SK-N-SH (cell line): Measurements from ENCODE around the gene IL17RB. TPM values are rescaled to one million over a fixed set of nuclear protein-coding genes. Genes with fewer than 3 reads are reported as not detected.

Experiments
- CTCF ChIA-PET: fragments of 300-600, 350-600 bp; formaldehyde crosslinking; extraction: SDS; loops from one replicate; lab custom pipeline; 2021; lab: Yijun Ruan, JAX
- POLR2A ChIA-PET: fragments of 350-600 bp; sonication (Branson Sonifier 250); formaldehyde crosslinking; extraction: SDS; loops from one replicate; lab custom pipeline; 2020; ENCODE audit warnings: antibody characterized with exemption, inconsistent platforms; lab: Yijun Ruan, JAX
- DNase-seq: peaks from one replicate; pipeline ENCODE4 v3.0.0; 2012
- H2AFZ ChIP-seq: fragments of 200-600 bp; sonication (generic); 2 replicates; pipeline ENCODE4 v1.8.1; 2016; ENCODE audit warnings: antibody characterized with exemption, mild to moderate bottlenecking, low read depth
- H3F3A ChIP-seq: fragments of 200-600 bp; sonication (generic); replicated peaks from 2 replicates; pipeline ENCODE3; 2016; ENCODE audit warnings: antibody characterized with exemption, mild to moderate bottlenecking; ENCODE audit not compliant: insufficient read depth
- H3K27ac ChIP-seq, 2 experiments: fragments of 200-500 bp in 1 of 2; fragments of 200-600 bp in 1 of 2; sonication (Bioruptor generic) in 1 of 2; sonication (generic), shearing (Covaris generic) in 1 of 2; 2 replicates each; pipeline versions ENCODE4 v1.5.1 to v1.6.1; 2014 to 2016; ENCODE audit warnings: low read depth in 2 of 2, inconsistent platforms in 1 of 2, low read length in 1 of 2, mild to moderate bottlenecking in 1 of 2, mixed read lengths in 1 of 2
- H3K27me3 ChIP-seq: fragments of 200-600 bp; sonication (generic), shearing (Covaris generic); 2 replicates; pipeline ENCODE4 v1.6.1; 2016; ENCODE audit warnings: mixed run types; ENCODE audit not compliant: insufficient read depth
- H3K36me3 ChIP-seq, 2 experiments: fragments of 200-500 bp in 1 of 2; fragments of 200-600 bp in 1 of 2; sonication (Bioruptor generic) in 1 of 2; sonication (generic) in 1 of 2; replicated peaks in 1 of 2; 2 replicates each; pipeline versions ENCODE3 to v1.5.1; 2014 to 2016; ENCODE audit warnings: low read length in 1 of 2, mild to moderate bottlenecking in 1 of 2; ENCODE audit not compliant: insufficient read depth in 2 of 2, control insufficient read depth in 1 of 2
- H3K4me1 ChIP-seq, 2 experiments: fragments of 200-500 bp in 1 of 2; fragments of 200-600 bp in 1 of 2; sonication (Bioruptor generic) in 1 of 2; sonication (generic), shearing (Covaris generic) in 1 of 2; 2 replicates each; pipeline versions ENCODE4 v1.5.1 to v1.6.1; 2014 to 2016; ENCODE audit warnings: low read depth in 1 of 2, low read length in 1 of 2, mixed run types in 1 of 2; ENCODE audit not compliant: insufficient read depth in 2 of 2, control insufficient read depth in 1 of 2
- H3K4me2 ChIP-seq: fragments of 200-600 bp; sonication (generic), shearing (Covaris generic); 2 replicates; pipeline ENCODE4 v1.6.1; 2017; ENCODE audit warnings: mixed run types
- H3K4me3 ChIP-seq, 2 experiments: fragments of 200-500 bp in 1 of 2; fragments of 200-600 bp in 1 of 2; sonication (Bioruptor generic) in 1 of 2; sonication (generic), shearing (Covaris generic) in 1 of 2; 2 replicates each; pipeline versions ENCODE4 v1.5.1 to v1.8.1; 2014 to 2016; ENCODE audit warnings: low read depth in 2 of 2, inconsistent platforms in 1 of 2, low read length in 1 of 2, mild to moderate bottlenecking in 1 of 2, mixed read lengths in 1 of 2, moderate library complexity in 1 of 2
- H3K79me2 ChIP-seq: fragments of 200-600 bp; sonication (generic); 2 replicates; pipeline ENCODE4 v1.8.1; 2017; ENCODE audit warnings: mild to moderate bottlenecking; ENCODE audit not compliant: insufficient read depth
- H3K9ac ChIP-seq: fragments of 200-600 bp; sonication (generic); 2 replicates; pipeline ENCODE4 v1.6.1; 2017; ENCODE audit warnings: mixed run types
- H3K9me2 ChIP-seq: fragments of 200-600 bp; sonication (generic); 2 replicates; pipeline ENCODE4 v1.6.1; 2017; ENCODE audit warnings: mixed run types
- H3K9me3 ChIP-seq: fragments of 200-600 bp; sonication (generic); 2 replicates; pipeline ENCODE4 v1.6.1; 2017; ENCODE audit warnings: mixed run types, mild to moderate bottlenecking, moderate library complexity
- H4K20me1 ChIP-seq: fragments of 200-600 bp; sonication (generic); 2 replicates; pipeline ENCODE4 v1.6.1; 2017; ENCODE audit warnings: mild to moderate bottlenecking, mixed run types; ENCODE audit not compliant: insufficient read depth
- CTCF ChIP-seq: fragments of 200-600 bp; sonication (generic); IDR thresholded peaks from 2 replicates; pipeline ENCODE4 v1.6.1; 2017; ENCODE audit warnings: antibody characterized with exemption, mild to moderate bottlenecking, moderate library complexity
- FOSL2 ChIP-seq: IDR thresholded peaks from 2 replicates; pipeline ENCODE4 v1.4.0; 2012; ENCODE audit warnings: low read depth, mild to moderate bottlenecking, moderate library complexity, borderline replicate concordance
- FOXJ3 ChIP-seq: sonication (generic); formaldehyde crosslinking; IDR thresholded peaks from 2 replicates; pipeline ENCODE4 v1.5.1; 2020; ENCODE audit warnings: mild to moderate bottlenecking, missing genetic modification reagents
- FOXM1 ChIP-seq: IDR thresholded peaks from 2 replicates; pipeline ENCODE4 v1.4.0; 2012; ENCODE audit warnings: low read depth, mild to moderate bottlenecking
- GABPA ChIP-seq: IDR thresholded peaks from 2 replicates; pipeline ENCODE4 v1.4.0; 2012; ENCODE audit warnings: low read depth, mild to moderate bottlenecking
- MEF2A ChIP-seq: IDR thresholded peaks from 2 replicates; pipeline ENCODE4 v1.4.0; 2012; ENCODE audit warnings: low read depth, borderline replicate concordance
- NFIC ChIP-seq: IDR thresholded peaks from 2 replicates; pipeline ENCODE4 v1.4.0; 2012; ENCODE audit warnings: borderline replicate concordance
- NRF1 ChIP-seq: IDR thresholded peaks from 2 replicates; pipeline ENCODE4 v1.6.1; 2012; ENCODE audit warnings: low read depth, mild to moderate bottlenecking, low read length
- PBX3 ChIP-seq: IDR thresholded peaks from 2 replicates; pipeline ENCODE4; 2012
- POLR2AphosphoS5 ChIP-seq: IDR thresholded peaks from 2 replicates; pipeline ENCODE4 v1.6.1; 2012; ENCODE audit warnings: low read depth, low read length
- RAD21 ChIP-seq: IDR thresholded peaks from 2 replicates; pipeline ENCODE4 v1.6.1; 2012; ENCODE audit warnings: mild to moderate bottlenecking, low read length
- RCOR1 ChIP-seq: fragments of 150-350 bp; IDR thresholded peaks from 2 replicates; pipeline ENCODE4 v1.6.1; 2017; ENCODE audit warnings: antibody characterized with exemption, low read length
- RFX5 ChIP-seq: IDR thresholded peaks from 2 replicates; pipeline ENCODE4 v1.6.1; 2012; ENCODE audit warnings: mild to moderate bottlenecking, improper control_type of control experiment, low read length
- RXRA ChIP-seq: IDR thresholded peaks from 2 replicates; pipeline ENCODE4 v1.4.0; 2012; ENCODE audit warnings: low read depth, mild to moderate bottlenecking, borderline replicate concordance
- SIN3A ChIP-seq: IDR thresholded peaks from 2 replicates; pipeline ENCODE4 v1.6.1; 2012; ENCODE audit warnings: low read depth, mild to moderate bottlenecking, low read length, moderate library complexity, borderline replicate concordance
- TEAD4 ChIP-seq: IDR thresholded peaks from 2 replicates; pipeline ENCODE4 v1.4.0; 2012; ENCODE audit warnings: mild to moderate bottlenecking, borderline replicate concordance; ENCODE audit not compliant: insufficient read depth
- ZBTB33 ChIP-seq: IDR thresholded peaks from 2 replicates; pipeline ENCODE4 v1.4.0; 2012; ENCODE audit warnings: low read depth, borderline replicate concordance
- WGBS: methylation state at CpG from one replicate; pipeline ENCODE4 v1.1.6; 2017; ENCODE audit warnings: low lambda C conversion rate; 5-methylcytosine and 5-hydroxymethylcytosine counted together
- polyA plus RNA-seq, 3 experiments: library from polyadenylated mRNA; depleted of rRNA; stranded (reverse); fragments of >200 nt; gene quantifications; 2 replicates each; pipeline ENCODE4 v1.2.3, GENCODE V29; 2012
- TF ChIP-seq, protein P1 (sequence below): IDR thresholded peaks from 2 replicates; pipeline ENCODE4 v1.4.0; 2012; ENCODE audit warnings: low read depth
- TF ChIP-seq, protein P2 (sequence below): fragments of 150-350 bp; IDR thresholded peaks from 2 replicates; pipeline ENCODE4 v1.6.1; 2016; ENCODE audit warnings: mild to moderate bottlenecking, low read depth, low read length
- TF ChIP-seq, protein P3 (sequence below): IDR thresholded peaks from 2 replicates; pipeline ENCODE4 v1.4.0; 2012; ENCODE audit warnings: low read depth, borderline replicate concordance

Gene IL17RB
- polyA plus RNA-seq, 1 of the 3 experiments (the other 2 are of a cell fraction): 0.10 TPM

DNA sequence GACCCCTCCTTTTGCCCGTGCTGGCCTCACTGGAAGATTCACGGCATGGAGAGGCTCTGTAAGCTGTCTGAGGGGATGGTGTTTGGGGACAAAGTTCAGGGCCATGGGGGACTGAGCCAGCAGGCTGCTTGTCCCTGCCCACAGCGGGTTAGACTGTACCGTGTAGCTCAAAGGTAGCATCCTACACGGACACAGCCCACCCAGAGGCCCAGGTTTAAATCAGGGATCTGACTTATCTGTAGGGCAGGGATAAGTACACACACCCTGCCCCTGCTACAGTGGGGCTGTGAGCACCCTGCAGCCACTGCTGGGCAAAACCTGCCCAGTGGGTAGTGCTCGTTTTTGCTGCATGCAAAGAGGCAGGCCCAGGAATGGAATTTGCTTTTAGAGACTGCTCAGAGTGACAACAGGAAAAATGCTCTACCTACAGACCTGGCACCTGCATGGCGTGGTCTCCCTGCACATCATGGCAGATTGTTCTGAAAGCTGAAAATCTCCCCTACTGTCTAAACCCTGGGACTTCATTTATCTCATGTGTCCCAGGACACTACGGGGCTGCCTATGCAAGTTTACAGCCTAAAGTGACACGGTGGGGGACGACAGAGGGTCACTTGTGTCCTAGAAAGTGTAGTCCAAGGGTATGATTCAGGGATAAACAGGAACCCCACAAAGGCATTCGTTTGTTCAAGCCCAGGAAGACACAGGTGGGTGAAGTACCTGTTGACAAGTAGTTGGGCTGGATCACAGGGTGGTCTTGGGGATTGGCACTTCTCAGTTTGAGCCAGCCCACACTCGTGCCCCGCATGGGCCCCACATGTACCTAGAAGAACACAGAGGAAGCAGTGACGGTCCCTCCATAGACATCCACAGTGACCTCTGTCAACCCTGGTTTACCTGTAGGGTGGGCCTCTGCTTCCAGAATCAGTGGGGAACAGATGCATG lies 27.9 kb upstream of the IL17RB start:
- no peak for DNase-seq

More for the DNA sequence above, 27.9 kb upstream of the IL17RB start:
- Histone ChIP-seq H3K4me3 (no peak overlapping the region), H3K36me3 (no peaks in the 10 kb centered on the region), H3K9me2 (no peaks in the 10 kb centered on the region), H3K27ac (no peak overlapping the region), H2AFZ (no peak overlapping the region), H3K9ac (no peak overlapping the region), H3K9me3 (no peaks in the 10 kb centered on the region), H3K79me2 (no peaks in the 10 kb centered on the region), H4K20me1 (no peaks in the 10 kb centered on the region), H3K27me3 (no peaks in the 10 kb centered on the region), H3K4me1 (no peaks in the 10 kb centered on the region; a peak in 1 of 4 replicates), H3K4me2 (no peak overlapping the region), H3F3A (no peaks in the 10 kb centered on the region)
- CTCF ChIA-PET: no interaction called here
- WGBS: 73% methylated on average over 12 of the region's 14 CpGs
- POLR2A ChIA-PET: no interaction called here
- TF ChIP-seq POLR2AphosphoS5: no peak
- TF ChIP-seq FOXJ3 (CRISPR knock-in tag): no peak
- TF ChIP-seq GABPA: no peak
- no peak for TF ChIP-seq MEF2A
- no peak for TF ChIP-seq NFIC
- no peak for TF ChIP-seq PBX3
- no peak for TF ChIP-seq RFX5
- no peak for TF ChIP-seq SIN3A
- TF ChIP-seq NRF1: no peak
- no peak for TF ChIP-seq CTCF
- TF ChIP-seq TEAD4: no peak
- TF ChIP-seq RAD21: no peak
- TF ChIP-seq RCOR1: no peak
- no peak for TF ChIP-seq FOXM1
- TF ChIP-seq, protein P1, sequence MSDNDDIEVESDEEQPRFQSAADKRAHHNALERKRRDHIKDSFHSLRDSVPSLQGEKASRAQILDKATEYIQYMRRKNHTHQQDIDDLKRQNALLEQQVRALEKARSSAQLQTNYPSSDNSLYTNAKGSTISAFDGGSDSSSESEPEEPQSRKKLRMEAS: no peak
- TF ChIP-seq ZBTB33: no peak
- no peak for TF ChIP-seq FOSL2
- TF ChIP-seq, protein P2, sequence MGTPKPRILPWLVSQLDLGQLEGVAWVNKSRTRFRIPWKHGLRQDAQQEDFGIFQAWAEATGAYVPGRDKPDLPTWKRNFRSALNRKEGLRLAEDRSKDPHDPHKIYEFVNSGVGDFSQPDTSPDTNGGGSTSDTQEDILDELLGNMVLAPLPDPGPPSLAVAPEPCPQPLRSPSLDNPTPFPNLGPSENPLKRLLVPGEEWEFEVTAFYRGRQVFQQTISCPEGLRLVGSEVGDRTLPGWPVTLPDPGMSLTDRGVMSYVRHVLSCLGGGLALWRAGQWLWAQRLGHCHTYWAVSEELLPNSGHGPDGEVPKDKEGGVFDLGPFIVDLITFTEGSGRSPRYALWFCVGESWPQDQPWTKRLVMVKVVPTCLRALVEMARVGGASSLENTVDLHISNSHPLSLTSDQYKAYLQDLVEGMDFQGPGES: no peak
- TF ChIP-seq RXRA: no peak
- TF ChIP-seq, protein P3, sequence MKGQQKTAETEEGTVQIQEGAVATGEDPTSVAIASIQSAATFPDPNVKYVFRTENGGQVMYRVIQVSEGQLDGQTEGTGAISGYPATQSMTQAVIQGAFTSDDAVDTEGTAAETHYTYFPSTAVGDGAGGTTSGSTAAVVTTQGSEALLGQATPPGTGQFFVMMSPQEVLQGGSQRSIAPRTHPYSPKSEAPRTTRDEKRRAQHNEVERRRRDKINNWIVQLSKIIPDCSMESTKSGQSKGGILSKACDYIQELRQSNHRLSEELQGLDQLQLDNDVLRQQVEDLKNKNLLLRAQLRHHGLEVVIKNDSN: no peak
